ENCODE data around the gene TCF7L1.
A peak's percentile ranks its signal among the peaks of the same experiment; 100 is the strongest.
"Not testable (repeated sequence)": the region's sequence is repeated elsewhere in the genome, so short reads cannot be mapped to it uniquely, and the experiment has no call there.

TCF7L1 gene

GRCh38 chr2:85303780-85304531 is 170.8 kb downstream of the TCF7L1 start:
- H3K27ac Mint-ChIP-seq: no peak overlapping the region
- H3K4me3 Mint-ChIP-seq: no peak overlapping the region
- H3K27me3 Mint-ChIP-seq: peaks cover 2% of the 10 kb centered on the region
- no peaks in the 10 kb centered on the region for H3K9me3 Mint-ChIP-seq (ENCODE audit: low read depth)
- no peaks in the 10 kb centered on the region for H3K36me3 Mint-ChIP-seq
- H3K4me1 Mint-ChIP-seq (ENCODE audit: low read depth): peaks cover 33% of the 10 kb centered on the region

- Mint-ChIP-seq H3K27ac (peak overlapping the region; percentile 91), H3K36me3 (peaks cover 2% of the 10 kb centered on the region), H3K27me3 (no peaks in the 10 kb centered on the region), H3K4me3 (peak overlapping the region; percentile 78), H3K4me1 (ENCODE audit: low read depth) (peaks cover 50% of the 10 kb centered on the region), H3K9me3 (ENCODE audit: low read depth) (no peaks in the 10 kb centered on the region)
Observed at GRCh38 chr2:85307527-85307897, 174.3 kb downstream of the TCF7L1 start.

- Mint-ChIP-seq H3K4me3 (peak overlapping the region; percentile 83), H3K27ac (peak overlapping the region; percentile 90), H3K4me1 (ENCODE audit: low read depth) (peaks cover 50% of the 10 kb centered on the region), H3K9me3 (ENCODE audit: low read depth) (no peaks in the 10 kb centered on the region), H3K36me3 (peaks cover 2% of the 10 kb centered on the region), H3K27me3 (no peaks in the 10 kb centered on the region)
Observed at GRCh38 chr2:85308201-85308600, 175.0 kb downstream of the TCF7L1 start.

- Mint-ChIP-seq H3K4me1 (ENCODE audit: low read depth) (peaks cover 49% of the 10 kb centered on the region), H3K27me3 (no peaks in the 10 kb centered on the region), H3K27ac (peak overlapping the region; percentile 90), H3K9me3 (ENCODE audit: low read depth) (no peaks in the 10 kb centered on the region), H3K4me3 (peak overlapping the region; percentile 83), H3K36me3 (peaks cover 2% of the 10 kb centered on the region)
Observed at GRCh38 chr2:85308896-85309555, 175.8 kb downstream of the TCF7L1 start.

GRCh38 chr2:85309699-85310321 is 176.6 kb downstream of the TCF7L1 start:
- Mint-ChIP-seq H3K4me1 (ENCODE audit: low read depth) (peaks cover 52% of the 10 kb centered on the region), H3K27me3 (no peaks in the 10 kb centered on the region), H3K9me3 (ENCODE audit: low read depth) (no peaks in the 10 kb centered on the region), H3K4me3 (peak overlapping the region; percentile 83), H3K27ac (peak overlapping the region; percentile 90), H3K36me3 (peaks cover 2% of the 10 kb centered on the region)

- Mint-ChIP-seq H3K27me3 (no peaks in the 10 kb centered on the region), H3K4me3 (peak overlapping the region; percentile 83), H3K27ac (peak overlapping the region; percentile 90), H3K36me3 (peaks cover 2% of the 10 kb centered on the region), H3K9me3 (ENCODE audit: low read depth) (no peaks in the 10 kb centered on the region), H3K4me1 (ENCODE audit: low read depth) (peaks cover 50% of the 10 kb centered on the region)
Observed at GRCh38 chr2:85310330-85310729, 177.1 kb downstream of the TCF7L1 start.

GRCh38 chr2:85312404-85312803 is 179.2 kb downstream of the TCF7L1 start:
- no peaks in the 10 kb centered on the region for H3K9me3 Mint-ChIP-seq (ENCODE audit: low read depth)
- H3K4me1 Mint-ChIP-seq (ENCODE audit: low read depth): peaks cover 41% of the 10 kb centered on the region
- no peak overlapping the region for H3K27ac Mint-ChIP-seq
- H3K27me3 Mint-ChIP-seq: no peaks in the 10 kb centered on the region
- H3K36me3 Mint-ChIP-seq: peaks cover 5% of the 10 kb centered on the region
- H3K4me3 Mint-ChIP-seq: no peak overlapping the region

GRCh38 chr2:85314884-85315242 is 181.7 kb downstream of the TCF7L1 start:
- H3K4me1 Mint-ChIP-seq (ENCODE audit: low read depth): peaks cover 38% of the 10 kb centered on the region
- no peak overlapping the region for H3K4me3 Mint-ChIP-seq
- peaks cover 17% of the 10 kb centered on the region for H3K36me3 Mint-ChIP-seq
- peak overlapping the region; percentile 85 for H3K27ac Mint-ChIP-seq
- no peaks in the 10 kb centered on the region for H3K27me3 Mint-ChIP-seq
- no peaks in the 10 kb centered on the region for H3K9me3 Mint-ChIP-seq (ENCODE audit: low read depth)

- peaks cover 40% of the 10 kb centered on the region for H3K4me1 Mint-ChIP-seq (ENCODE audit: low read depth)
- H3K4me3 Mint-ChIP-seq; H3K9me3 Mint-ChIP-seq (ENCODE audit: low read depth); H3K27me3 Mint-ChIP-seq: not testable (repeated sequence)
- peaks cover 24% of the 10 kb centered on the region for H3K36me3 Mint-ChIP-seq
- H3K27ac Mint-ChIP-seq: peak overlapping the region; percentile 66
Observed at GRCh38 chr2:85315921-85316320, 182.7 kb downstream of the TCF7L1 start.

GRCh38 chr2:85318222-85319074 is 185.3 kb downstream of the TCF7L1 start:
- Mint-ChIP-seq H3K9me3 (ENCODE audit: low read depth) (no peaks in the 10 kb centered on the region), H3K4me1 (ENCODE audit: low read depth) (peaks cover 63% of the 10 kb centered on the region), H3K27ac (peak overlapping the region; percentile 90), H3K27me3 (no peaks in the 10 kb centered on the region), H3K4me3 (peak overlapping the region; percentile 51), H3K36me3 (peaks cover 26% of the 10 kb centered on the region)

GRCh38 chr2:85319796-85320195 is 186.6 kb downstream of the TCF7L1 start:
- H3K27ac Mint-ChIP-seq: peak overlapping the region; percentile 90
- H3K27me3 Mint-ChIP-seq: no peaks in the 10 kb centered on the region
- H3K36me3 Mint-ChIP-seq: peaks cover 31% of the 10 kb centered on the region
- H3K4me1 Mint-ChIP-seq (ENCODE audit: low read depth): peaks cover 72% of the 10 kb centered on the region
- peak overlapping the region; percentile 51 for H3K4me3 Mint-ChIP-seq
- no peaks in the 10 kb centered on the region for H3K9me3 Mint-ChIP-seq (ENCODE audit: low read depth)

GRCh38 chr2:85323351-85323987 is 190.3 kb downstream of the TCF7L1 start:
- H3K36me3 Mint-ChIP-seq: peaks cover 43% of the 10 kb centered on the region

GRCh38 chr2:85323988-85324367 is 190.8 kb downstream of the TCF7L1 start:
- Mint-ChIP-seq H3K4me3 (peak overlapping the region; percentile 99), H3K36me3 (peaks cover 38% of the 10 kb centered on the region), H3K4me1 (ENCODE audit: low read depth) (peaks cover 68% of the 10 kb centered on the region), H3K27ac (peak overlapping the region; percentile 100)
- H3K27me3 Mint-ChIP-seq; H3K9me3 Mint-ChIP-seq (ENCODE audit: low read depth): not testable (repeated sequence)

More at GRCh38 chr2:85323351-85323987, 190.3 kb downstream of the TCF7L1 start:
- H3K4me3 Mint-ChIP-seq: peak overlapping the region; percentile 99
- H3K4me1 Mint-ChIP-seq (ENCODE audit: low read depth): peaks cover 70% of the 10 kb centered on the region
- H3K27ac Mint-ChIP-seq: peak overlapping the region; percentile 100
- no peaks in the 10 kb centered on the region for H3K9me3 Mint-ChIP-seq (ENCODE audit: low read depth)
- H3K27me3 Mint-ChIP-seq: no peaks in the 10 kb centered on the region
